GM06990 (cell line): Measurements from ENCODE around the gene SCYL3.

ENCODE experiments used
- DNase-seq: peaks from one replicate; pipeline ENCODE4 v3.0.0-alpha.2; 2011; ENCODE audit not compliant: insufficient read length; ENCODE audit errors: extremely low read depth
- H3K27me3 ChIP-seq: replicated peaks from 2 replicates; pipeline ENCODE4 v1.6.0; 2011; ENCODE audit warnings: low read length; ENCODE audit not compliant: control insufficient read depth, insufficient read depth
- H3K36me3 ChIP-seq: 2 replicates; pipeline ENCODE4 v1.5.1; 2011; ENCODE audit warnings: low read length; ENCODE audit not compliant: control insufficient read depth, insufficient read depth
- H3K4me3 ChIP-seq: replicated peaks from 2 replicates; pipeline ENCODE4 v1.5.1; 2011; ENCODE audit warnings: low read depth, mild to moderate bottlenecking, control low read depth, low read length
- CTCF ChIP-seq: IDR thresholded peaks from 2 replicates; pipeline ENCODE4 v1.5.1; 2011; ENCODE audit warnings: low read length, control low read depth, mild to moderate bottlenecking, inconsistent platforms; ENCODE audit not compliant: insufficient read depth, poor library complexity, severe bottlenecking

SCYL3 gene

DNA sequence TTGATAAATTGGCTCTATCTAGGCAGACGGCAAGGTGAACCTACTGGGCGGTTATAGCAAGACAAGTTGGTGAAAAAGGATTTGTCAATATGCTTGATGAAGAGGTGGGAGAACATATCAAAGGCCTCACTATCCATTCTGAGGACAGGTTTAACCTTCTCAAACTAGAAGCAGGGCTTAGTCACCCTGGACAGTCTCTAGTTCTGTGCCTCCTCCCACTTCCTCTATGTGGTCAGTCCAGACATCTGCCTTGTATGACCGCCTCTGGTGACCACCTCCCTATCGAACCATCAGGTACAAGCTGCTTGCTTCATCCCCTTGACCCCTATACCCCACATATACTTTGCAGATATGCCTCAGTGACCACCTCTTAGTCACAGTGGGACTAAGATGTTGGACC, 2.3 kb upstream of the SCYL3 start:
- TF ChIP-seq CTCF, result no peak
- no peaks in the 10 kb centered on the region for H3K36me3 ChIP-seq
- DNase-seq, result no peak
- no peak overlapping the region for H3K4me3 ChIP-seq
- H3K27me3 ChIP-seq, result no peaks in the 10 kb centered on the region

- TF ChIP-seq CTCF, result no peak
- H3K27me3 ChIP-seq, result no peaks in the 10 kb centered on the region
- no peak for DNase-seq
- H3K4me3 ChIP-seq, result peak overlapping the region; percentile 68
- no peaks in the 10 kb centered on the region for H3K36me3 ChIP-seq
These were observed 889 bp upstream of the SCYL3 start for GRCh38 chr1:169894424-169895145.

GRCh38 chr1:169892927-169893644, 610 bp downstream of the SCYL3 start:
- DNase-seq, result no peak
- H3K4me3 ChIP-seq, result peak overlapping the region; percentile 68
- no peaks in the 10 kb centered on the region for H3K27me3 ChIP-seq
- no peaks in the 10 kb centered on the region for H3K36me3 ChIP-seq
- TF ChIP-seq CTCF, result no peak

- H3K36me3 ChIP-seq, result no peaks in the 10 kb centered on the region; the same call in 1 of the 2 replicates
- no peaks in the 10 kb centered on the region for H3K27me3 ChIP-seq
- no peak for DNase-seq
- peak overlapping the region; percentile 68 for H3K4me3 ChIP-seq
- TF ChIP-seq CTCF, result no peak
These were observed 1.3 kb downstream of the SCYL3 start for GRCh38 chr1:169892176-169892926.

DNA sequence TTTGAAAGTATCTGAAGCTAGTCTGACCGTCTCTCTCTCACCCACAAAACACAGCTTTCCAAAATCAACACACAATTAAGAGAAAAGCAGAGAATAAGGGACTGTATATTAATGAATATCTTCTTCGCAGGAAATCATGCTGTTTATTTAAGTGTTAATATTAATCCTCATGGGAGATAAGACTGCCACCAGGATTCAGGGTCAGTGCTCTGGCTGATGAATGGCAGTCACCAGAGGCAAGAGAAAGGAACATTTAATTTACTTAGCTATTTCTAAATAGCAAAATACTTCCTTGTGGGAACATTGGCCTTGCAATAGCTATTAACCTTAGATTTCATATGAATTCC, 2.2 kb downstream of the SCYL3 start:
- Histone ChIP-seq H3K36me3 (no peaks in the 10 kb centered on the region; the same call in 1 of the 2 replicates), H3K27me3 (no peaks in the 10 kb centered on the region), H3K4me3 (peak overlapping the region; percentile 51)
- no peak for TF ChIP-seq CTCF
- DNase-seq, result no peak
